Right renal pelvis (tissue), 4 donors: ENCODE data around the gene ADAMTS2. TPM values are rescaled to one million over a fixed set of nuclear protein-coding genes. Genes with fewer than 3 reads are reported as not detected.

Experiments used
- DNase-seq, 4 donors: peaks; one replicate each; pipeline ENCODE4 v3.0.0-alpha.2; 2013; ENCODE audit warnings: low read depth in 4 of 4, low spot score in 3 of 4, missing footprints in 1 of 4
- polyA plus RNA-seq, 4 donors: library from polyadenylated mRNA; unstranded; fragments of 120-200 nt; gene quantifications; one replicate each; pipeline ENCODE4 v1.2.1, GENCODE V29; 2013; ENCODE audit not compliant: insufficient read length in 4 of 4

The ADAMTS2 gene
- polyA plus RNA-seq, 4 donors: 10.9 to 15.5 (median 11.5) TPM

DNA sequence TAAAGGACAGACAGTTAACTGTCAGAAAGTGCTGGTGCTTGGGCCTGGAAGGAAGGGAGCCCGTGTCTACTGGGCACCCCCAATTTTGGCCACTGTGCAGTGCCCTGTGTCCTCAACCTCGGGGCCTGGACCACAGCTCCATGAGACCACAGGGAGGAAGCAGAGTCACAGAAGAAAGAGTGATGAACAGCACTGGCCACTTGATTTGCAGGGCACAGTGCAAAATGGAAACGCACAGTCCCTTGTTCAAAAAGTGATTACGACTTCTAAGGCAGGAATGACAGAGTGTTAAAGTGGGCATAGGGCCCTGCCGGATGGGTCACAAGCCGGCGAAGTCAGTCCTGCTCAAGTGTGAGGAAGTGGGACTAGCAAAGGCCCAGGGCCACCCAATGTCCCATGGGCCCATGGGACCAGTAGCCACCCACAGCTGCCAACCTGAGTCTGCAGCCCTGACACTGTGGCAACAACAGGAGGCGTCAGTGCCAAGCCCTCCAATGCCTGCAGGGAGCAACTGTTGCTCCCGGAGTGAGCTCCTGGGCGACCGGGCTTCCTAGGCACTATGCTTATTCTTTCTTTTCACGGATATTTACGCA, 85.4 kb downstream of the ADAMTS2 start:
- no peak for DNase-seq

DNA sequence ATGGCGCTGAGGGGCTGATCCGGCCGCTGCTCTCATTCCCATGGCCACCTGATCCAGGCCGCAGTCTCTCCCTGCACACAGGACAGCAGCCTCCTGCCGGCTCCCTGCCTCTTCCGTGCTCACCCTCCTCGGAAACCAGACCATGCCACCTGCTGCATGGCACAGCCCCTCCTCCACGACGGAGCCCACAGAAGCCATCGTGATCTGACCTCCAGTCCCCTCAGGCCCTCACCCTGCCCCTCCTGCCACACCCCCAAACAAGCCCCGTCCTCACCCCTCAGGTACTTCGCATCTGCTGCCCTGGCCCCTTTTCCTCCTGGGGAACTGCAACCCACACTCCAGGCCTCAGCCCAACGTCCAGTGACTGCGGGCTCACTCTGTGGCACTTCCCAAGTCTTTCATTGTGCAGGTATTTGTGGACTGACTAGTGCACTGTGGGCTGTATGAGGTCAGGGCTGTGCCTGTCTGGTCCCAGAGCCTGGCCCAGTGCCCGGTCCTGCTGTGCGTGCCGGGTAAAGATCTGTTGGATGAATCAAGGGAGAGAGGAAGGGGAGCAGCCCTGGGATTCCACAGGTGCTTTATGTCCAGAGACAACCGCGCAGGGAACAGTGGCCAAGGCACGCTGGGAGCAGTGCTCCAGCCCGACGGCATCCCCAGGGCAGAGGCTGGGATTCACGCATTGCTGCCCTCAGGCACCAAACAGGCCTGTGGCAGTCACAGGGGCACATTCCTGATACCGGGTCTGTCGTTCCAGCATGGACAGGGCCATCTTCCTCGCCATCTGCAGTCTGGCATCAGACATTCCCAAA, 86.1 kb downstream of the ADAMTS2 start:
- DNase-seq: no peak

DNA sequence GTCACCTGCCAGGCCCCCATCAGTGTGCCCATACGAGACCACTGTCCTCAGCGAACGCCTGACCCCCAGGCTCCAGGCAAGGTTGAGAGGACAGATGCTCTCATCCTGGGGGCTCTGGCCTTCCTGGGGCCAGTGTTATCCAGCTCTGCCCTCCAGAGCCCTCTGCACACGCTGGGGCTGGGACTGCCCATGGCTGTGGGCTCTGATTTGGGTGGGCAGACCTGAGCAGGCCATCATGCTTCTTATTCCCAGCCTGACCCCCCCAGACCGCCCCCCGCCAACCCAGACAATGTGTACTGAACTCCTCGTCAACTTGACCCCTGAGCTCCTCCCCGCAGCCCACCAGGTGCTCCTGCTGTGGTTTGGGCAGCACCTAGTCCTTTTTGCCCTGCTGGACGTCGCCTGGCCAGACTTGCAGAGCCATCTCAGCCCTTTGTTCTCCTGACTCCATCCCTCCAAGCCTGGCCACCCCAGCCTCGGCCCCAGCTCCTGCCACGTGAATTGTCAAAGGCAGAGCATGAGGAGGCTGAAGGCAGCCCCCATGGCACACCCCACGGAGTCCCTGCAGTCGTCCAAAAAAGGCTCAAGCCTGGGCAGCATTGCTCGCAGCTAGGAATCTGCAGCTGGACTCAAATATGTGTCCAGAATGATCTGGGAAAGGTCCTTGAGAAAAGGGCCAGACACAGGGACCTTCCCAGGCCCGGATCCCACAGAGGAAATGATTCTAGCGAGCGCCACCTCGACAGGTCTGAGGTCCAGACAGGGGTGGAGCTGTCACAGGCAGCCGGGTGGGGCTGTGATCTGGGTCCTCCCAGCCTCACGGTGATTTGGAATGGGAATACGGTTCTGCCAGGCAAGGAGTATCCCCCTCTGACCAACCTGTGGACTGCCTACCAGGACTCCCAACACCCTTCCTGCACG, 87.0 kb downstream of the ADAMTS2 start:
- DNase-seq: no peak

DNA sequence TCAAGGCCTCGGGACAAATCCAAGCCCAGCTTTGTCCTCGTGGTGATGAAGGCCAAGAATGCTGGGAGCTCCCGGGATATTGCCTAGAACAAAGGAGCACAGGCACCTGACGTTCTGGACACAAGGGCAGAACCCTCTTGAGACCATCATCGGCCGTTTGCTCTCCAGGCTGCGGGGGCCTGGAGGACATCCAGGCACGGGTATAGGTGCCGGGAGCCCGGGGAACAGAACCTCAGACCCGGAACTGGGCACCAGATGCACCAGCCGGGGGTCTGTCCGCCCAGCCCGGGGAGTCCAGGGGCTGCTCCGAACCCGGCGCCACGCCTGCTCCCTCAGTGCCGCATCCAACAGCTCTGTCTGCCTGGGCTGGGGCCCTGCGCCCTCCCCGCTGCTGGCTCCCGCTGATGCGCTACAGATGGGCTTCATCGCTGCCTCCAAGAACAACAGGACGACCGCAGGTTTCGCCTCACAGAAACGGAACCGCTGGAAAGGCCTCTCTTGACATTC, 88.0 kb downstream of the ADAMTS2 start:
- no peak for DNase-seq

DNA sequence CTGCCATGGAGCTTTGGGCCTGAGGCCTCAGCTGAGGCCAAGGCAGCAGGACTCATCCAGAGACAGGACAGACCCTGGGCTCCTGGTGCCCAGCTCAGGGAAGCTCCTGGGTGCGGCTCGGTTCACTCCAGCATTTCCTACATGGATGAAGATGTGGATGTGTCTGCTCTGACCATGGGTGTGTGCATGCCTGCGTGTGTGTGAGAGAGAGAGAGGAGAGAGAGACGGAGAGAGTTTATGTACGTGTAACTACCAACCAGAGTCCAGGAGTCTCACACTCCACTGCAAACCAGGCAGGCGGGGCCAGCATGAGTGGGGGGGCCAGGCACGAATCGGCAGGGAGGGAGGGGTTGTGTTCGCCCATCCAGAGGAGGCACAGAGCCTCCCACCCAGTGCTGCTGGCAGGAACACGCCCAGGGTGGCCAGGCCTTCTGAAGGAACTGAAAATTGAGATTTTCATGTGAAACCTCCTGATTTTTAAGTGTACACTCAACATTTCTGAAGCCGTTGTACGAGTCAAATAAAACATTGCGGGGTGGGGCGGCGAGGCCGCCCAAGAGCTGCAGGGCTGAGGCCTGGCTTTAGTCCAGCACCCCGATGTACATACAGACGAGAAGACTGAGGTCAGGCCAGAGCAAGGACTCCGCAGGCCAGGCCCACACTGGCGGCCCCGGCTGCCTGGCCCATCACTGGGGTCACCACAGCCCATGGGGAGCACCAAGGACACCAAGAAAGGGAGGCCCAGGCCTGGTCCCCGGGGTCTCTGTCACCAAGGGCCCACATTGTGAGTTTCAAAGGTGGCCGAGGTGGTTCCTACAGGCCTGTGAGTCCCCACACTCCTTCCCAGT, 88.7 kb downstream of the ADAMTS2 start:
- no peak for DNase-seq

DNA sequence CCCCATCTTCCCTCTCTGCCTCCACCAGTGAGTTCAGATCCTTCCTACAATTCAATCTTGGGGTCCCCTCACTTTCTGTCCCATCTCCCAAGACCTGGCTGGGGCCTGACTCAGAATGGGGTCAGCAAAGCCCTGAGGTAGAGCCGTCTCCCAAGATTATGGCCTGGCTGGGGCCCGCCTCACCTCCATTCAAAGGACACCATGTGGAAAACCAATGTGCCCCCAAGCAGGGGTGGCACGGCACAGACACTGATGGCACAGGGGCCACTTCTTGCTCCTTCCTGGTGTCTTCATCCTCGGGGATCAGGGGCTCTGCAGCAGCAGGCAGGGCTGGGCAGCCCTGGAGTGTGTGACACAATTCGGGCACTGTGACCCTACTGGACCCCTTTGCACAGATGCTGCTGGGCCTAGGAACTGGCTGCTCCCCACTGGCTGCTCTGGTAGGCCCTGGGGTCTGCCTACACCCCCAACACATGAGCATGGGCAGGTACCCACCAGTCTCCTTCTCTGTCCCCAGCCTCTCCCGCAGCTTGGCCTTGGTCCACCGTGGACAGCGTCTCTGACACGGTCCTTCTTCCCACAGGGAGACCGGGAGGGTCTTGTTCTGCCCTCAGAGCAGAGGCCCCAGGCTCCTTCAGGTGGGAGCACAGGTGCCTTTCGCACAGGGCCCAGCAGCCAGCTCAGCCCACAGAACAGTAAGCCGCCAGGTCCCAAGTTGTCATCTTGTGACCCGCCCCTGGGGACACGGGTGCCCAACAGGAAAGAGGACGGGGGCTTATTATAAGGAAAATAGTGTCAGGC, 89.5 kb downstream of the ADAMTS2 start:
- DNase-seq: no peak

DNA sequence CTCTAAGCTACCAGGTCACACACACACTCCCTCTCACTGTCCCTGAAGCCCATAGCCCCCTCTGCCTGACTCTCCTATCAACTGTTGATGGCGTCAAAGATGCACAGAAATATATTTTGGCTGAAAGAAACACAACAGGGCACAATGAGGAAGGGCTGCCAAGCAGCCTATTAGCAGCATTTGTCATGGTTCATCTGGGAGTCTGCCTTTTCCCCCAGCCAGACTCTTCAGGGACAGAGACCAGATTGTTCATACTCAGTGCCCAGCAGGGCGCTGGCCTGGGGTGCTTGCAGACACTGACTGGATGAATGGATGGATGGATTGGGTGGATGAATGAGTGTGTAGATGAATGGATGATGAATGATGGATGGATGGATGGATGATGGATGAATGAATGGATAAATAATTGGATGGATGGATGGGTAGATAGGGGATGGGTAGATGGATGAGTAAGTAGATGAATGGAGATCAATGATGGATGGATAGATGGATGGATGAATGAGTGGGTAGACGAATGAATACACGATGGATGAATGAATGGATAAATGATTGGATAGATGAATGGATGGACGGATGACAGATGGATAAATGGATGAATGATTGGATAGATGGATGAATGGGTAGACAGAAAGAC, 90.5 kb downstream of the ADAMTS2 start:
- DNase-seq: no peak

DNA sequence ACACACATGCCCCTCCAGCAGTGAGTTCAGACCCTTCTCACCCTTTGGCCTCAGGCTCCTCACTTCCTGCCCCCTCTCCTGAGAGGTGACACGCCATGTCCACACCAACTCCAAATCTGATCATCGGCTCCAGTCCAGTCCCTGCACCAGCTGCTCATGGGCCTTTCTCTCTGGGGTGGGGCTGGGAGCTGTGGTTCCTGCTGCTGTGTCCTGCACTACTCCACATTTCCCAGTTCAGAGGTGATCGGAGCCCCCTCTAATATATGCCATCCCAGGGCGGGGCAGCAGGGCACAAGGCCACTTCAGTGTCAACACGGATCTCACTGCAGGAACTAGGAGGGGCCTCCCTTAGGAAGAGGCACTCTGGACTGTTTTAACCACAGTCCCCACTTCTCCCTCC, 91.5 kb downstream of the ADAMTS2 start:
- DNase-seq: no peak

DNA sequence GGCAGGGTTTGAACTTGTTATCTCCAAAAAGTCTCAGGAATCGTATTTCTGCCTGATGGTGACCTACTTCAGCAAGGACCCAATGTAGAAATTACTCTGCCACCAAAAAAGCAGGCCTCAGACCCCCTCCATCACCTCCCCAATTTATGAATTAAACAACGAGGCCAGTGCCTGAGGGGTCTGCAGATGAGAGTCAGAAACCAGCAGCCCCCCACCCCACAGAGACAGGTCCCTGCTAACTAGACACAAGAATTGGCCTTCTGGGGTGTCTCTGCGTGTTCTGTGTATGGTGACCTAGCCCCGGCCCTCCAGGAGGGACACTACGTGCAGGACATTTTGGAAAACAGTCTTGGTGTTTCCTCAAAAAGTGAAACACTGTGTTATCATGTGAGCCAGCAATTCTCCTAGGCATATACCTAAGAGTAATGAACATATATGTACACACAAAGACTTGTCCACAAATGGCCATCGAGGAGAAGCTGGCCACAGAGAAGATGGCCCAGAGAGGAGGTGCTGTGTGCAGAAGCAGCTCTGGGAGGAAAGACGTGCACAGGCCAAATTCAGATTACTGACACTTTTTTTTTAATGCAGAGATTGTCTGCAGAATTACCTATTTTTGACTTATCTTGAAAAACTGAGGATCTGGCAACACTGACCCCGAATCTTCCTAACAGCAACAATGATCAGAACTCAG, 93.8 kb downstream of the ADAMTS2 start:
- no peak for DNase-seq

DNA sequence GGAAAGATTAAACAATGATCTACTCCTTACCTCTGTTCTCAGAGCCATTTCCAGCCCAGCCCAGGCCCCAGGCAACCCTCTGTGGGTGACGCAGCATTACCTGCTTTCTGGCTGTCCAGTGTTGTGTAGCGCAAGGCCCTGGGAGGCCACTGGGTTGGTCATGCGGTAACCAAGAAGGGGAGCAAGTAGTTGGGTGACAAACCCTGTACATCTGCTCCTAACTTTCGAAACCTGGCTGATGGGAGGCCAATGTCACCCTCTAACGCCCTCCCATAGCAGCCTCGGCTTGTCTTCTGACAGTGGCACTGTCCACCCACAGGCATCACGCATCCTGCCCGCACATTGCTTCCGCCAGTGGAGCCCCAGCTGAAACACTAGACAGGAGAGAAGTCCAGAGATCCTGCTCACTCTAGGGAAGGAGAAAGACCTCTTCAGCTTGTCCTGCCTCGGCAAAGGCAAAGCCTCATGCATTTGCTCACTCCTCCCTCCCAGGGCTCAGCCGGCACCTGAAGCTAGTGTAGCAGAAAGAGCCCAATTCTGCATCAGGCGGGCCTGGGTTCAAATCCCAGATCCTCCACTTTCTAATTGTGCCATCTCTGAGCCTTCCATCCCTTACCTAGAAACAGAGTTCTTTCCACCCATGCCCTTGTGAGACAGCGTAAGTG, 94.6 kb downstream of the ADAMTS2 start:
- DNase-seq: no peak

DNA sequence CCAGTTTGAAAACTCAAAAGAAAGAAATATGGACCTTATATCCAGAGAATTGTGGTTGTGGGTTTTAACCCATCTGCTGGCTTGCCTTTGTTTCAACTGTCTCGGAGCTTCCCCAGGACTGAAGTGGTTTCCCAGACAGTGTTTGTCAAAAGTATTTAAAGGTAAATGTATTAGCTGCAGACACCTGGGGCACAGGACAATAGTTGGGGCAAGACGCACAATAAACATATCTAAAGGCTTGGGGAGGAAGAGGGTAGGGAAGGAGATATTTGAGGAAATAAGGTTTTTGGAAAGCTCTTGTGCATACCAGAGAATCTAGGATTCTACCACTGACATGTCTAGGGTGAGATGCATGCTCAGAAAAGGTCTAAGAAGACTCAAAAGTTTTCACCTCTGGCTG, 99.0 kb downstream of the ADAMTS2 start:
- no peak for DNase-seq

DNA sequence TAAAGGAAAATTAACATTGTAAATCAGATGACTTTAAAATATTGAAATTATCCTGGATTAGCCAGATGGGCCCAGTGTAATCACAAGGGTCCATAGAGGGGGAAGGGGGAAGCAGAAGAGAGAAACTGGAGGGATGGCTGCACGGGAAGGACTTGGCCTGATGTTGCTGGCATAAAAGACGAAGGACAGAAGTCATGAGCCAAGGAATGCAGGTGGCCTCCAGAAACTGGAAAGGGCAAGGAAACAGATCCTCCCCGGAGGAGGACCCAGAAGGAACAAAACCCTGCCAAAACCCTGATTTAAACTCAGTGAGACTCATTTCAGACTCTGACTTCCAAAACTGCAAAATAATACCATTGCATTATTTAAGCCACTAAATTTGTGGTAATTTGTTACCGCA, 100.2 kb downstream of the ADAMTS2 start:
- DNase-seq: no peak

DNA sequence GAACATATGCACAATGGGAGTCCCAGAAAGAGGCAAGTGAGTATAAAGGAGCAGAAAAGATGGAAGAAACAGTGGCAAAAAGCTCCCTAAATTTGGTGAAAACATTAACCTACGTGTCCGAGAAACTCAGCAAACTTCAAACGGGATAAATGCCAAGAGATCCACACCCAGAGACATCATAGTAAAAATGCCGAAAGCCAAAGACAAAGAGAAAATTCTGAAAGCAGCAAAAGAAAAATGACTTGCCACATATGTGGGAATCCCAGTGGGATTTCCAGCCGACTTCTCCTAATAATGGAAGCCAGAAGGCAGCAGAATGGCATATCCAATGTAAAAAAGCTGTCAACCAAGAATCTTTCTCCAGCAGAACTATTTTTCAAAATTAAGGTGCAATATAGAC, 101.2 kb downstream of the ADAMTS2 start:
- DNase-seq: no peak

DNA sequence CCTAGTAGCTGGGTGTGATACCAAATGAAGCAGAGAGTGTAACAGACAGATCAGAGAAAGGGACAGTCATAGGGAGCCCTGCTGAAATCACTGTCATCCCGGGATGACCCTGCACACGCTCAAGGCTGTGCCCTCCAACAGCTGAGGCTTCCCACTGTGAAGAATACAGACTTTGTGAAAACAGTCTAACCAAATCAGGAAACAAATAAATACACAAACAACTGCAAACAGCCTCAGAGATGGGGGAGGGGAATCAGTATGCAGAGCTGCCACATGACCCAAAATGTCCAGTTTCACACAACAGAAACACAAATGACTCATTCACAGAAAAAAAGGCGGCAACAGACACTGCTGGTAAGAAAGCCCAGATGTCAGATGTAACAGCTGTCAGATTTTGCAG, 101.9 kb downstream of the ADAMTS2 start:
- peak in 1 of 4 donors; percentile 22 for DNase-seq

DNA sequence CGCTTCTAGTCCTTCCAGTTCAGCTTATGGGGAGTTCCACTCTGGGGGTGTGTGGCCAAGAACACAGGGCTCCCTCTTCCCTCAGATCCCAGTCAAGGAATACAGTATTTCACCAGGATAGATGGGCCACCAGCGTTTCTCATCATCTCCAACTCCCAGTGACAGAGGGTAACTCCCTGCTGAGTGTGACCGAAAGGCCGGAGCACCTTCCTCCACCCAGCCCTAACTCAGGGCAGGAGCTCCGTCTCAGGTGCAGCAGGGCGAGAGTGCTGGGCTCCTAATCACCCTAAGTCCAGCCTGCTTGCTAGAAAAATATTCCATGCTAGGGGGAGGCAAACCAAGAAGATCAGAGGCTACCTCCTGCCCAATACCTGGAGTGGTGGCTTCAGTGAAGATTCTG, 102.6 kb downstream of the ADAMTS2 start:
- no peak for DNase-seq

DNA sequence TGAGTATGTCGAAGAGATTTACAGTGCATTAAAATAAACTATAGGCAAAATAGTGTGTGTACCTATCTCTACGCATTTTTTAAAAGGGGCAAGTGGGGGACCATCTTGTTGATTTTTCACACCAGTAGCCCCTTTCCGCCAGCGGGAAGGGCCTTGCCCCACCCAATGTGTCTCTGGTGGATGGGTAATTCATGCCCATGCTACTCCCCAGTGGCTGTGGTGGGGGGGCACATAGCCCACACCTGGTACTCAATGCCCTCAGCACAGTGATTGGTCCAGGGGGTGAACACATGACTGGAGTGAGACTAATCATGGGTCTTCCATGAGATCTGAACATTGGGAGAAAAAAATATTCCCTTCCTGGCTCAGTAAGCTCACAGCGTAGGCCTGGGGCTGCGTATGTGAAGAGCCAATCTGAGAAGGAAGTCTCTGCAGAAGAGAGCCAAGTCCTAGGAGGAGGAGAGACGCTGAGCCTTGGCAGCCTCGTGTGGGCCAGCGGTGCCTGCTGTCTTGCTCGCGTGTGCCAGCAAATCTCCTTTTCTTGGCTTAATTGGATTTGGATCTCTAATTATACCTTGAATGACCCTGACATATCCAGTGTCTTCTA, 103.4 kb downstream of the ADAMTS2 start:
- no peak for DNase-seq

DNA sequence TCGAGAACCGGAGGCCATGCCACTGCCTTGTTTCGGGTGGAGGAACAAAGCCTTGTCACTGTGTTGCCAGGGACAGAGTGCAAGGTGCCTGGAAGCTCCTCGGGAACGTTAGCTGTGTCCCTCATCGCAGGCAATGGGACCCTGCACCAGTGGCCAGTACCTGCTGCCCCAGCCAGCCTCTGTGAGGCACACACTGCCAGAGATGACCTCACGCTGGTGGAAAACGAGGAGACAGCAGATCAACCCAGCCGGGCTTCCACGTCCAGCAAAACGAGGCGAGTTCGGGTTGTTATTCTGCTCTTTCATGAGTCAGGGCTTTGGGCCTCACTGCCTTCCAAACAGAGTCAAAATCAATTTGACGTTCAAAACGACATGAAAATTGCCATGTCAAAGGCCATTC, 104.1 kb downstream of the ADAMTS2 start:
- DNase-seq: no peak
